Activated T-cell treated with anti-CD3 and anti-CD28 coated beads for 48 hours (primary cell): ENCODE data around the gene AGAP1.

ENCODE experiments used
- DNase-seq: peaks from one replicate; pipeline ENCODE4 v3.0.0-alpha.2; 2020; ENCODE audit warnings: low read depth

AGAP1 gene

GRCh38 chr2:235533198-235533597 is 39.4 kb downstream of the AGAP1 start:
- no peak for DNase-seq

DNA sequence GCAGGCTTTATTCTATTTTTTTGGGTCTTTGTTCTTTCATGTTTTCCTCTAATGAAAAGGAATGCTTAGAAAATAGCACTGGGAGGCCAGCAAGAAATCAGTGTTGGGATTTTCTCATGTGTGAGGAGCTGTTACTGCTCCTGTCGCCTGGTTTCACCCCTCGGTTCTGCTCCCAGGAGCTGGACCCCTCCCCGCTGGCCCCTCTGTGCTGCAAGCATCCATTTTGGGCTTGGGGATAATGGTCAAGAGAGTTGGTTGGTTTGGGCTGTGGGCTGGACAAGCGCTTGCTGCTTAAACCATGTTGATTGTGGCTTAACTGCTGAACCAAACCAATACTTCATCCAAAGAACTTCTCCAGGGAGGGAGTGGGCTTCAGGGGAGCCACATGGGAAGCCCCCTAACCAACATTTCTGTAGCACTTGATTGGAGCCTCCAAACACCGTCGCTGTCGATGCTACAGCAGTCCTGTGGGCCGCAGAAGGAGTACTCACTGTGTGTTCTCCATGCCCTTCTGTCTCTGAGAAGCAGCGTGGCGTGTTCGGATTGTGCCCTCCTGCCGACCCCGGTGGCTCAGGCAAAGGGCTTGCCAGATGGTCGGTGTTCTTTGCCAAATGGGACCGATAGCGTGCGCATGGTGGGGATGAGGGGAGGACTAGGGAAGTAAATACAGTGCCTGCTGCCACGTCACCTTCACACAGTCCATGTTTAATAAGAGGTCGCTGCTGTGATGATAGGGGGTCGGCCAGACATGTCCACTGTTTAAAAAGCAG is 40.0 kb downstream of the AGAP1 start:
- no peak for DNase-seq

DNA sequence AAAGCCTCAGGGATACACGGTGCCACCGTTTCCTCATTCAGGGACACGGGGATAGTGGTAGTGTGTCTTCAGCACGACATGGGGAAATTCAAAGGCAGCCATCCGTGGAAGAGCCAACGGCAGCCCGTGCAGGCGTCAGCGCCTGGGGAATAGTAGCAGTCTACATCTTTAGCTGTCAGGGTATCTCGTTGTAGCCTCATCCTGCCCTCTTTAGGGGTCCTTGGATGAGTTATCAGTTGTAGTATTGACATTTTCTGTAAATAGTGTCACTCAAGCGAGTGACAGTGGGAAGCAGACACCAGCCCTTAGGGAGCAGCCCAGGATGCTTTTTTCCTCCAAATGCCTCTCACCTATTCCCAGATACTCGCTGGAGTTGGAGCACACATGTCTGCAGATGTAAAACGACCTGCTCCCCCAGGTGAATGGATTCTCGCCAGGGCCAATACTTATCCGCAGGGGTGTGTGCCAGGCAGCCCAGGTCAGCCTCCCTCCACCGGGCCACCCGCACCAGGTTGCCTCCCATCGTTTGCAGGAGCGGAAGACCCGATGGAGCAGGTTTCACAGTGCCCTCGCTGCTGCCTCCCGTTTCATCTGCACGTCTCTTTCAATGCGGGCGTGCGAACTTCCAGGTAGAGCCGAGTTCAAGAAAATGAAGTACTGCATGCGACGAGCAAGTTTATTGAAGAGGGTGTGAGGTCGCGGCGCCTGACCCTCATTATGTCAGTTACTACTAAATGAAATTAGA is 41.0 kb downstream of the AGAP1 start:
- no peak for DNase-seq

- no peak for DNase-seq
Measured at GRCh38 chr2:235535423-235536130, 41.7 kb downstream of the AGAP1 start.

DNA sequence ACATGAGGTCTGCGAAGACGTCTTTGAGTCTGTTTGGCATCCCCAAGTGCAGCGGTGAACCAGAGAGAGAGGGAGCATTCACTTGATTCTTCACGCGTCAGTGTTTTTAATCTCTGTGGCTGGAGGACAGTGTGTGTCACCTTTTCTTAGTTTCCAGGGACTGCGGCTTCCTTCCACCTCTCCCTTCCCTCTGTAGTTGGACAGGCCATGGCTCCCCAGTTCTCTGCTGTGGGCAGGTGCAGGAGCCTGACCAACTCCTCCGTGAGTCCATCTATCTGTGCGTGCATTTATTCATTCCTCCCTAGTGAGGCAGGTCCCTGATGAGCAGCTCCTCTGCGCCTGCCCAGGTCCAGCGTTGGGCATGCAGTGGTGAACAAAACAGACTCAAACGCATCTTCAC is 42.9 kb downstream of the AGAP1 start:
- no peak for DNase-seq

GRCh38 chr2:235537186-235537585 is 43.3 kb downstream of the AGAP1 start:
- no peak for DNase-seq

DNA sequence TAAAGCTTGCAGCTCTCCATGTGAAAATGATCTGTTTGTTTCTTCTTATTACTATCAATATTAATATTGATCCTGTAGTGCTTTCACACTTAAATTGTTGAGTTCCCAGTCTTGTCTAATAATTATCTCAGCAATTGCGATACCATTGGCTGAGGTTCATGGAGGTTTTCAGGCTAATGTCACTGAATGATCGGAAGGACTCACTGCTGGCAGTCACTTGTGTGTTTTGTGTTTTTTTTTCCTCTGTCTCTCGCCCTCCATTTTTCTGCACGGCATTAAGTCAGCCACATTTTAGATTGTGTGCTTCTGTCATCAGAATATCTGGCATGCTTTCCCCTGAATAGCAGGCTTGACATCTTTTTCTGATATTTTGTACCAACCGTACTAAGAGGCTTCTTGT is 43.7 kb downstream of the AGAP1 start:
- no peak for DNase-seq

DNA sequence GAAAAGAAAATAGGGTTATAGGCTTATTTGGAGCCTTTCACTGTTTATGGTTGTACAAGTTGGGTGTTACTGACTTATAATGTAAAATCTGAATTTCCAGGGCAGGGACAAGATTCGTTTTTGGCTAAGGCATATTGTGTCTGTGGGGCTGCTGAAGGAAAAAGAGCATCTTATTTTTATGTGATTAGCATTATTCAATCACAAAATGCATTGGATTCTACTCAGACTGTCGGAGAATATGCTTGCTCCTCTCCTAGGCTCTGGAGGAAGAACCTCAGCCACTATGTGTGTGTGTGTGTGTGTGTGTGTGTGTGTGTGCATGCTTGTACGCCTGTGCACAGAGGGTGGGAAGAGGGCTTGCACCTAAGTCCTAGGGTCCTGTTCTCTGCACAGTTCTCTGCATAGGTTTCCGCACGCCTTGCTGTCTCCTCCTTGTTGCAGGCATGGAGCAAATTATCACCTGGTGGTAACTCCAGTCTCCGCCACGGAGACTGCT is 44.3 kb downstream of the AGAP1 start:
- DNase-seq: no peak

DNA sequence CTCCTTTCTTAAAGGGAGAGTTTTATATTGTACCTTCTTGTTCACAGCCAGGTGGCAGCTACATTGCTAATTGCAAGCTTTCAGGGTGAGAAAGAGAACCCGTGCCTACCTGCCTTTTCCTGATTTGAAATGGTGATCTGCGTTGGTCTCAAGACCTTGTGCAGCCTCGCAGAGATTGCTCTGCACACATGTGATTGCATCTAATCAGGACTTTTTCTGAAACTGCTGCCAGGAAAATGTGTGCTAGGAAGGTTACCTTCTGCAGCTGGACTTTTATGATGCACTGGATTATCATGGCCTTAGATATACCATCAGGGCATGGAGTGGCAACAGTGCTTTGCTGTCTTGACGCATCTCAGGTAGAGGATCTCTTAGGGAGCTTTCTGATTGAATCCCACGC is 45.1 kb downstream of the AGAP1 start:
- no peak for DNase-seq

DNA sequence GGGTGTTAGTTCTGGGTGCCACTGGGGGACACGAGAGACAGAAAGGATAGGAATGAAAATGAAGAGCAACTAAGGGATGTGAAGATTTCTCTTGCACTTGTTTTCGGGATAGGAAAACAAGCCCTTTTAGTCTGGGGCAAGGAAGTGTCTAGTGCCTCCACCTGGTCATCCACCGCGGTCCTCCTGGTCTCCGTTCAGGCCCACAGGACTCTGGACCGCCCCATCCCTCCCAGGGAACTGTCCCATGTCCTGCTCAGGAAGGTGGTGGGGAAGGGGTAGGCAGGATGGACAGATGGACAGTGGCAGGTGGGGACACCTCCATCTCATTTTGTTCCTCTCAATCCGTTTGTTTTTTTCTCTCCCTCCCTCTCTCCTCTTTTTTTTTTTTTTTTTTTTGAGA is 45.9 kb downstream of the AGAP1 start:
- no peak for DNase-seq

DNA sequence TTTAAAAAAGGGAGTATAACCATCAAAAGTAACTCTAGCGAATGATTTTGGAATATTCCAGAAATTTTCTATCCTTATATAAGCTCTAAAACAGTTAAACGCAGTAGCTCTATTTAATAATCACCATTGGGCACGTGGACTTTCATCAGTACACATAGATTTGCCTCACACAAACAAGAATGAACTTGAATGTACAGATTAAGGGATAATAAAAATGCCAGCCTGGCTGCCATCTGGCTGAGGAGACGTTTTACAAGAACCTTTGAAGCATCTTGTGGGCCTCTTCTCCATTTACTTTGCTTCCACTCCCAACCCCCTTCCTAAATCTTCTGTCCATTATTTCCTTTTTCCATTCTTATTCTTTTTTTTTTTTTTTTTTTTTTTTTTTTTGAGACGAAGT is 47.2 kb downstream of the AGAP1 start:
- DNase-seq: no peak

DNA sequence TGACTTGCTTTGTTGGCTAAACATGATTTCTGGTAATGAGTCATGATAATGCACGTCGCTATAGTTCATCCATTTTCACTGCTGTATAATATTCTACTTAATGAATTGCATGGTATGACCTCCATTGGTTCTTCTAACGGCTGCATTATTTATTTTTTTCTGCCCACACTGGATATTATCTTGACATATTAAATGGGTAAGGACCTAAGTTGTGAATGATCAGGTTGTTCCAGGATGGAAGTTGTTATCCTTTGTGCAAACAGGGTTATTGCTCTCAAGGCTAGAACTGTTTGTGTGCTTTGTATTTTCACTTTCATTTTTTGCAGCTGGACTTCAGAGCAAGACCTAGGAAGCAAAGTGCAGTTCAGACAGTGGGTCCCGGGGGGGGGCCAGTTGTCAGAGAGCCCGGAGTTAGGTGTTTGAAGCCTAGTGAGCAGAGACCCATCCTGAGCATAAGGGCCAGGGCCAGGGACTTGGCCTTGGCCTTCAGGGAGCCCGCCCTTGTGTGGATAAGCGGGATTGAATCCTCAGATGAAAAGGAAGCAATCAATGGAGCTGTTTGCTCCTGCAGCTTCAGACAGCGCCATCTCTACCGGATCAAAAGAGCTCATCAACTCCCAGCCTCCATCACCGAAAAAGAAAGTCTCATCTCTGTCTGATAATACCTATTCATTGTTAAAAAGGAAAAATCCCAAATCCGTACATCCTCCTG is 48.2 kb downstream of the AGAP1 start:
- DNase-seq: no peak

- no peak for DNase-seq
Measured at GRCh38 chr2:235542733-235543127, 48.9 kb downstream of the AGAP1 start.

GRCh38 chr2:235543128-235543750 is 49.4 kb downstream of the AGAP1 start:
- peak; percentile 8 for DNase-seq

GRCh38 chr2:235543851-235544688 is 50.2 kb downstream of the AGAP1 start:
- DNase-seq: no peak

GRCh38 chr2:235544689-235544969 is 50.8 kb downstream of the AGAP1 start:
- DNase-seq: no peak

DNA sequence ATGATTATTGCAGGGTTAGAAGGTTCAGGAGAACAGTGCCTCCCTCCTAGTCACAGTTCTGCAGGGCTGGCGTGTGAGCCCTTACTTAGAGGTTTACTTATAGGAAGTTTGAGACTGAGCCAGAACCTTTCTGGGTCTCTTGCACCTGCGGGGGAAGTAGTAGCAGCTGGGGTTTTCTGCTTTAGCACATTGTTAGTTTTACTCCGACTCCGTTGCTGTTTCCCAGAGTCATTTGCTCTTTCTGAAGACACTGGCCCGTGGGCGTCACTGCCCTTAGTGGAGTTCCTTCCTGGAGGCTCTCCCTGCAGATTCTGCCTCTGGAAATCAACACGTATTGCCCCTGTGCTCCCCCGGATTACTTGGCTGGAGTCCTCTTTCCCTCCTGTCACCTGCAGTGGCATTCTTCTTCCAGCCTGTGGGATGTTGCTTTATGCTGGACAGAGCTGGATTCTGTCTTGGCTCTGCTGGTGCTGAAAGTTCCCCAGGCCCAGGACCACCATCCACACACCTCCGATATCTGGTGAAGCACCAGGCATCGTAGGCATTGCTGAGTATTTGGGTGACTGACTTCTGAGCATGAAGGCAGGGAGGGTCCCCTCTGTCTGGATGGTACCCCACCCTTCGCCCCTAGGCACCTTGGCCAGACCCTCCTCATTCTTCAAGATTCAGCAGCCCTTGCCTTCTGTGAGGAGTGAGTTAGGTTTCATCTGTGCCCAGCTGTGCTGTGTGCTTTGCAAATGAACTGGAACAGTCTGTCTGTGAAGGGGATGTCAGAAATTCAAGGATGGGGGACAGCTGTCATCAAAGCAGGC is 51.7 kb downstream of the AGAP1 start:
- no peak for DNase-seq

DNA sequence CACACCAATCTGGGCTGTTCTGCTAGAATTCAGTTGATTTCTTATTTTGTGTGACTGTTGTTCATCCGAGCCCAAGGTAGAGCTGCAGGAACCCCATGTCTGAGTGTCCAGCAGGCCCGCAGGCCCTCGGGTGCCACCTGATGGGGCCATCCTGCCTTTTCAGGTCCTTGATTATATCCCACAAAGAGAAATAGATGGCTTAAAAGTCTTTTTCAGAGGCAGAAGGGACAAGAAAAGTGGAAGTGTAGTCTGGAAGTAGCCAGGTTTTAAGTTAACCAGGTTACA is 52.2 kb downstream of the AGAP1 start:
- DNase-seq: no peak

- DNase-seq: no peak
Measured at GRCh38 chr2:235546436-235546835, 52.6 kb downstream of the AGAP1 start.

- DNase-seq: no peak
Measured at GRCh38 chr2:235549735-235550377, 56.0 kb downstream of the AGAP1 start.
